CD1c-positive myeloid dendritic cell (primary cell): ENCODE measurements around the gene KCNA3.
"Not testable (repeated sequence)": the region's sequence is repeated elsewhere in the genome, so short reads cannot be mapped to it uniquely, and the experiment has no call there.

ENCODE experiments used
- DNase-seq: peaks from one replicate; pipeline ENCODE4 v3.0.0-alpha.2; 2016; ENCODE audit errors: extremely low spot score

KCNA3 gene

GRCh38 chr1:110677526-110677925 is 2.8 kb upstream of the KCNA3 start:
- DNase-seq: no peak

GRCh38 chr1:110676970-110677369 is 2.2 kb upstream of the KCNA3 start:
- no peak for DNase-seq

- DNase-seq: no peak
Observed at GRCh38 chr1:110675060-110675791, 486 bp upstream of the KCNA3 start.

GRCh38 chr1:110673805-110674336 is 869 bp downstream of the KCNA3 start:
- no peak for DNase-seq

- DNase-seq: peak; percentile 24
Observed at GRCh38 chr1:110673197-110673701, 1.5 kb downstream of the KCNA3 start.

- peak; percentile 73 for DNase-seq
Observed at GRCh38 chr1:110672753-110673108, 2.0 kb downstream of the KCNA3 start.

GRCh38 chr1:110672001-110672752 is 2.6 kb downstream of the KCNA3 start:
- peak; percentile 83 for DNase-seq

- DNase-seq: no peak
Observed at GRCh38 chr1:110671361-110671760, 3.4 kb downstream of the KCNA3 start.

- peak; percentile 62 for DNase-seq
Observed at GRCh38 chr1:110668549-110668948, 6.2 kb downstream of the KCNA3 start.

- no peak for DNase-seq
Observed at GRCh38 chr1:110667776-110668175, 7.0 kb downstream of the KCNA3 start.

GRCh38 chr1:110663241-110663640 is 11.5 kb downstream of the KCNA3 start:
- DNase-seq: no peak

GRCh38 chr1:110659559-110659958 is 15.2 kb downstream of the KCNA3 start:
- DNase-seq: not testable (repeated sequence)

GRCh38 chr1:110657351-110657750 is 17.4 kb downstream of the KCNA3 start:
- no peak for DNase-seq

- DNase-seq: no peak
Observed at GRCh38 chr1:110650609-110651008, 24.1 kb downstream of the KCNA3 start.

GRCh38 chr1:110648417-110648816 is 26.3 kb downstream of the KCNA3 start:
- DNase-seq: no peak

- peak; percentile 58 for DNase-seq
Observed at GRCh38 chr1:110647254-110647891, 27.4 kb downstream of the KCNA3 start.

- peak; percentile 93 for DNase-seq
Observed at GRCh38 chr1:110645821-110646735, 28.7 kb downstream of the KCNA3 start.

GRCh38 chr1:110645211-110645610 is 29.5 kb downstream of the KCNA3 start:
- peak; percentile 33 for DNase-seq

GRCh38 chr1:110643879-110644472 is 30.8 kb downstream of the KCNA3 start:
- DNase-seq: peak; percentile 88

GRCh38 chr1:110639724-110640386 is 34.9 kb downstream of the KCNA3 start:
- DNase-seq: peak; percentile 89
